Tibial nerve (tissue), 4 donors: ENCODE measurements around the gene TM9SF4. TPM values are rescaled to one million over a fixed set of nuclear protein-coding genes. Genes with fewer than 3 reads are reported as not detected.

Experiments used
- DNase-seq, 2 donors: peaks; one replicate each; pipeline ENCODE4 v3.0.0-alpha.2; 2019; ENCODE audit warnings: low spot score in 2 of 2
- H3K27ac ChIP-seq, 4 donors: fragments of 200-600 bp; sonication (generic) in 3 of 4; one replicate each; pipeline ENCODE4 v1.5.1; 2017 to 2019; ENCODE audit warnings: mild to moderate bottlenecking in 1 of 4
- H3K27me3 ChIP-seq, 2 donors: fragments of 200-600 bp; sonication (generic) in 1 of 2; one replicate each; pipeline versions ENCODE4 v1.5.1 to v1.6.0; 2017 to 2019
- H3K36me3 ChIP-seq, 3 donors: fragments of 200-600 bp; sonication (generic); one replicate each; pipeline ENCODE4 v1.5.1; 2018 to 2019
- H3K4me1 ChIP-seq, 4 donors: fragments of 200-600 bp; sonication (generic) in 3 of 4; one replicate each; pipeline ENCODE4 v1.5.1; 2017 to 2019
- H3K4me3 ChIP-seq, 4 donors: fragments of 200-600 bp; sonication (generic) in 3 of 4; one replicate each; pipeline ENCODE4 v1.5.1; 2017 to 2019; ENCODE audit warnings: mild to moderate bottlenecking in 1 of 4, moderate library complexity in 1 of 4
- H3K9me3 ChIP-seq, 4 donors: fragments of 200-600 bp; sonication (generic) in 3 of 4; one replicate each; pipeline ENCODE4 v1.5.1; 2017 to 2019
- EP300 ChIP-seq, 2 donors: sonication (generic); formaldehyde crosslinking; IDR thresholded peaks; one replicate each; pipeline ENCODE4 v1.6.1; 2017; ENCODE audit warnings: antibody characterized with exemption in 2 of 2, mild to moderate bottlenecking in 1 of 2
- POLR2A ChIP-seq, 2 donors: fragments of 450-650 bp; IDR thresholded peaks; one replicate each; pipeline ENCODE4 v1.6.1; 2017; ENCODE audit warnings: antibody characterized with exemption in 2 of 2, mild to moderate bottlenecking in 2 of 2, moderate library complexity in 2 of 2
- WGBS, 2 donors: methylation state at CpG; one replicate each; pipeline ENCODE4 v1.1.5; 2018; 5-methylcytosine and 5-hydroxymethylcytosine counted together
- total RNA-seq, 4 donors: library from RNA; depleted of rRNA; stranded (reverse); fragments of >200 nt; gene quantifications; one replicate each; pipeline ENCODE4 v1.1.0, GENCODE V29; 2016
- TF ChIP-seq, protein P1 (sequence below), 5 experiments: fragments of 200-600 bp in 3 of 5; fragments of 450-650 bp in 2 of 5; sonication (generic) in 3 of 5; IDR thresholded peaks; one replicate each; pipeline ENCODE4 v1.5.1; 2016 to 2019; ENCODE audit warnings: antibody characterized with exemption in 5 of 5, mild to moderate bottlenecking in 3 of 5, moderate library complexity in 2 of 5

TM9SF4 gene
- total RNA-seq, 4 donors from 2014 or later = 23.1 to 40.5 (median 28.8) TPM

DNA sequence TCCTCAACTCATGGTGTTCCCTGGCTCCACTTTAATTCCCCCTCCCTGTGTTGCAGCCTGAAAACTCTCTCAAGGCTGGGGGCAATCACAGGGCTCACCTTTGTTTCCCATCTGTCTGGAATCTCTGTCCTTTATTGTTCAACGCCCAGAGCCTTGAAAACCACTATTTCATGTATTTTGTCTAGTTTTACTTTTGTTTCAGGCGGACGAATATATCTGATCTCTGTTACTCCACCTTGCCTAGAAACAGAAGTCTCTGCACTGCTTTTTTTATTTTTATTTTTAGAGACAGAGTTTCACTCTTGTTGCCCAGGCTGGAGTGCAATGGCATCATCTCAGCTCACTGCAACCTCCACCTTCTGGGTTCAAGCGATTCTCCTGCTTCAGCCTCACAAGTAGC, 70.4 kb downstream of the TM9SF4 start:
- H3K27ac ChIP-seq = no peak overlapping the region
- no peak for TF ChIP-seq EP300 (IDR thresholded peaks at IDR 0.05)
- TF ChIP-seq, protein P1, sequence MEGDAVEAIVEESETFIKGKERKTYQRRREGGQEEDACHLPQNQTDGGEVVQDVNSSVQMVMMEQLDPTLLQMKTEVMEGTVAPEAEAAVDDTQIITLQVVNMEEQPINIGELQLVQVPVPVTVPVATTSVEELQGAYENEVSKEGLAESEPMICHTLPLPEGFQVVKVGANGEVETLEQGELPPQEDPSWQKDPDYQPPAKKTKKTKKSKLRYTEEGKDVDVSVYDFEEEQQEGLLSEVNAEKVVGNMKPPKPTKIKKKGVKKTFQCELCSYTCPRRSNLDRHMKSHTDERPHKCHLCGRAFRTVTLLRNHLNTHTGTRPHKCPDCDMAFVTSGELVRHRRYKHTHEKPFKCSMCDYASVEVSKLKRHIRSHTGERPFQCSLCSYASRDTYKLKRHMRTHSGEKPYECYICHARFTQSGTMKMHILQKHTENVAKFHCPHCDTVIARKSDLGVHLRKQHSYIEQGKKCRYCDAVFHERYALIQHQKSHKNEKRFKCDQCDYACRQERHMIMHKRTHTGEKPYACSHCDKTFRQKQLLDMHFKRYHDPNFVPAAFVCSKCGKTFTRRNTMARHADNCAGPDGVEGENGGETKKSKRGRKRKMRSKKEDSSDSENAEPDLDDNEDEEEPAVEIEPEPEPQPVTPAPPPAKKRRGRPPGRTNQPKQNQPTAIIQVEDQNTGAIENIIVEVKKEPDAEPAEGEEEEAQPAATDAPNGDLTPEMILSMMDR (IDR thresholded peaks at IDR 0.05) = no peak
- TF ChIP-seq POLR2A (IDR thresholded peaks at IDR 0.05) = no peak
- peaks cover 0 to 8% (median 0%) of the 10 kb centered on the region in 3 donors for H3K36me3 ChIP-seq
- H3K27me3 ChIP-seq = no peaks in the 10 kb centered on the region
- WGBS, 2 donors = 87 to 94% methylated on average over 4 of the region's 4 CpGs
- no peaks in the 10 kb centered on the region for H3K9me3 ChIP-seq
- no peaks in the 10 kb centered on the region for H3K4me1 ChIP-seq
- no peak overlapping the region for H3K4me3 ChIP-seq
- no peak for DNase-seq

DNA sequence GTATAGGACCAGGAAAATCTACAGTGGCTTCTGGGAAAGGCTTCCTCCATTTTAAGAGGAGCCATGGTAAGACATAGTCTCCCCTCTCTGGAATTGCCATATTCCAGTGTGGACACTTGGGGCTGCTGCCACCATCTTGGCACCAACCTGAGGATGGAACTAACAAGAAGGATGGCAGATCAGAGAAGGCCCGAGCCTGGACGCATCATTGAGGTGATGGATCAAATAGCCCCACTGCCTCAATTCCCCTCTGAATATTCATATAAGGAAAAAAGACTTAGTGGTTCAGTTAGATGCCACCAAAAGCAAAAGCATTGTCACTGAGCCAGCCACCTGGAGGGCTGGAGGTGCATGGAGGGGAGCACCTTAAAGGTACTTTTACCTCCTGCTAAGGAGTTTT, 72.1 kb downstream of the TM9SF4 start:
- H3K4me3 ChIP-seq = no peak overlapping the region
- H3K36me3 ChIP-seq = peaks cover 0 to 8% (median 0%) of the 10 kb centered on the region in 3 donors
- no peaks in the 10 kb centered on the region for H3K9me3 ChIP-seq
- DNase-seq = no peak
- H3K27ac ChIP-seq = no peak overlapping the region
- TF ChIP-seq POLR2A (IDR thresholded peaks at IDR 0.05) (no peak), EP300 (IDR thresholded peaks at IDR 0.05) (no peak)
- TF ChIP-seq, protein P1 (IDR thresholded peaks at IDR 0.05) = no peak
- WGBS, 2 donors = 96 to 100% methylated on average over 2 of the region's 2 CpGs
- peaks cover 0 to 4% (median 0%) of the 10 kb centered on the region in 4 donors for H3K4me1 ChIP-seq
- H3K27me3 ChIP-seq = no peaks in the 10 kb centered on the region

DNA sequence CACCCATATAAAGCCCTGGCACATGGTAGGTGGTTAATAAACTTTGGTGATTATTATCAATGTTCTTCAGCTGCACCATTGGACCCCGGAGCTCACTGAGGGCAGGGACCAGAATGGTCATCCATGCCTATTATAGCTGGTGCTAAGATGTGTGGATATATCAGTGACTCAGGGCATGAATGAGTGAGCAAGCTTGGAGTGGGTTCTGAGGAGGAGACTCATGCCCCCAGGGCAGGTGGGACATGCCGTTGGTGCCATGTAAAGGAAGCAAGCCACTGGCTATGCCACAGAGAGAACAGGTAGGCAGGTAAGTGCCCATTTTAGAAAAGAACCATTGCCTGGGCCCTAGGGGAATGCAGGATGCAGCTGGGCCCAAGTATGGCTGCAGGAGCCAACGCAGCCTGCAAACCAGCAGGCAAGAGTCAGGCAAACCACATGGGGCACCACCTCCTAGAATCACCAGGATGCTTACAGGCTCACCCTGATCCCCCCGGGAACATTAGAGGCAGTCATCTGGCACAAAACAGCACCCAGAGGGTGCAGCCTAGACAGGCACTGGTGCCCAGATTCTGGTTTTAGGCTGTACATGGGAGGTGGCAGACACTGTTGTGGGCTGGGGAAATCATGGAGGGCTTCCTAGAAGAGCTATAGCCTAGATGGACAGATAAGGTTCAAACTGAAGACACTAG, 74.6 kb downstream of the TM9SF4 start:
- no peak for TF ChIP-seq POLR2A (IDR thresholded peaks at IDR 0.05)
- TF ChIP-seq, protein P1 (IDR thresholded peaks at IDR 0.05) = no peak
- no peak for TF ChIP-seq EP300 (IDR thresholded peaks at IDR 0.05)
- Histone ChIP-seq H3K27ac (no peak overlapping the region), H3K4me1 (peaks cover 0 to 17% (median 7%) of the 10 kb centered on the region in 4 donors), H3K9me3 (no peaks in the 10 kb centered on the region), H3K36me3 (peaks cover 0 to 8% (median 0%) of the 10 kb centered on the region in 3 donors), H3K4me3 (no peak overlapping the region), H3K27me3 (no peaks in the 10 kb centered on the region)
- DNase-seq = no peak
- WGBS, 2 donors = 90 to 92% methylated on average over 3 to 4 of the region's 4 CpGs

DNA sequence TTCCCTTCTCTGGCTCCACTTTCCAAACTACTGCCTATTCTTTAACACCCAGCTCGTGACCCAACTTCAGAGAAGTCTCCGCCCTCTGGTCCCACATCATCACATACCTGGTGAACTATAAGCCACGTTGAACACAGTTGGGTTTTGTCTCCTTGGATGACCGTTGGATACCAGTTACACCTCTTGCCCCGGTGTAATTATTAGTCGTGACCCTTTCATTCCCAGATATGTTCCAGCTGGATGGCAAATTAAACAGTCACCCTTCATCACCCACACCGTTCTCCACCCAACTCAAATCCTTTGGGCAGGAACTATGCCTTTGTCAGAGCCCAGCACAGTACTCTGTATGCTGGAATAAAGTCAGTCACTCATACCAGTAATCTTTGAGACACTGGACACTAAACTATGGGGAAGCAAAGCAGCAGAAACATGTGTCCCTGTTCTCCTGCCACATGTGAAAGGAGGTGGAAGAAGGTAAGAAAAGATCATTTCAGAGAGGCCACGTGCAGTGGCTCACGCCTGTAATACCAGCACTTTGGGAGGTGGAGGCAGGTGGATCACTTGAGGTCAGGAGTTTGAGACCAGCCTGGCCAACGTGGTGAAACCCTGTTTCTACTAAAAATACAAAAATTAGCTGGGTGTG, 75.6 kb downstream of the TM9SF4 start:
- peaks cover 0 to 25% (median 13%) of the 10 kb centered on the region in 4 donors for H3K4me1 ChIP-seq
- WGBS, 2 donors = 77 to 80% methylated on average over 10 of the region's 10 CpGs
- no peaks in the 10 kb centered on the region for H3K27me3 ChIP-seq
- H3K36me3 ChIP-seq = peaks cover 0 to 8% (median 0%) of the 10 kb centered on the region in 3 donors
- TF ChIP-seq, protein P1 (IDR thresholded peaks at IDR 0.05) = no peak
- TF ChIP-seq EP300 (IDR thresholded peaks at IDR 0.05) (no peak), POLR2A (IDR thresholded peaks at IDR 0.05) (no peak)
- H3K4me3 ChIP-seq = no peak overlapping the region
- DNase-seq = no peak
- no peaks in the 10 kb centered on the region for H3K9me3 ChIP-seq
- no peak overlapping the region for H3K27ac ChIP-seq

DNA sequence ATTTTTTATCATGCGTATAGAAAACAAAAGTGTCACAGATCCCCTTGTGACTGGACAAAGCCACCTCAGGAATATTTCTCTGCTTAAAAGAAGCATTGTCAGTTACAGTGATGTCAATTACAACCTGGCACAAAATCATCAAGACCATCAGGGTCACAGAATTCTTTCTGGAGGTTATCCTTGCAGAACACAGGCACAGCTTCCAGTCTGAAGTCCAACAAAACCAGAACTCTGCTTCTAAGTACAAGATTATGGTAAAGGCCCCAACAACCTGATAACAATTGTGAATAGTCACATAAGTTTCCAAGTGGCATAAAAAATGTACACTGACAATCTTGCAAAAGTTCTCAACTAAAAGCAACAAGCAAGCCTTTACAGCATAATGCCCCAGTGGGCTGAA, 77.0 kb downstream of the TM9SF4 start:
- 60 to 80% methylated on average over 1 of the region's 1 CpG for WGBS, 2 donors
- no peaks in the 10 kb centered on the region for H3K9me3 ChIP-seq
- no peak for DNase-seq
- no peaks in the 10 kb centered on the region for H3K27me3 ChIP-seq
- no peak overlapping the region for H3K4me3 ChIP-seq
- H3K27ac ChIP-seq = no peak overlapping the region
- TF ChIP-seq POLR2A (IDR thresholded peaks at IDR 0.05) (no peak), EP300 (IDR thresholded peaks at IDR 0.05) (no peak)
- H3K4me1 ChIP-seq = peaks cover 0 to 32% (median 13%) of the 10 kb centered on the region in 4 donors
- H3K36me3 ChIP-seq = peaks cover 0 to 8% (median 0%) of the 10 kb centered on the region in 3 donors
